Right ventricle myocardium superior (tissue), 1 donor: ENCODE measurements around the gene IRX2. TPM values are rescaled to one million over a fixed set of nuclear protein-coding genes. Genes with fewer than 3 reads are reported as not detected.

ENCODE experiments used
- ATAC-seq: fragments of 200-7000 bp; cut with Tn5 transposase; one replicate; pipeline ENCODE4 v1.9.1; 2020; ENCODE audit warnings: mild to moderate bottlenecking; ENCODE audit not compliant: poor library complexity
- DNase-seq: peaks from one replicate; pipeline ENCODE4 v3.0.0-alpha.2; 2020
- intact Hi-C: fragments of 100-400 bp; cut with DNase I; formaldehyde crosslinking; loops from one replicate; pipeline ENCODE4 v1.11.2; 2022
- total RNA-seq: library from RNA; stranded (reverse); fragmentation: NEBNext Ultra II Directional; extraction: Animal tissue kit (Norgen Biotek cat#: 25700); gene quantifications from one replicate; pipeline ENCODE4 v1.2.1, GENCODE V29; 2021
- donor health status: DM: no; HTN: yes; CAD: no; lungs with severe emphysema.

The IRX2 gene
- total RNA-seq, 1 donor from 2014 or later, result 5.6 TPM

- intact Hi-C loops, result no loop called here
Observed at GRCh38 chr5:2757563-2758351, 6.3 kb upstream of the IRX2 start.

DNA sequence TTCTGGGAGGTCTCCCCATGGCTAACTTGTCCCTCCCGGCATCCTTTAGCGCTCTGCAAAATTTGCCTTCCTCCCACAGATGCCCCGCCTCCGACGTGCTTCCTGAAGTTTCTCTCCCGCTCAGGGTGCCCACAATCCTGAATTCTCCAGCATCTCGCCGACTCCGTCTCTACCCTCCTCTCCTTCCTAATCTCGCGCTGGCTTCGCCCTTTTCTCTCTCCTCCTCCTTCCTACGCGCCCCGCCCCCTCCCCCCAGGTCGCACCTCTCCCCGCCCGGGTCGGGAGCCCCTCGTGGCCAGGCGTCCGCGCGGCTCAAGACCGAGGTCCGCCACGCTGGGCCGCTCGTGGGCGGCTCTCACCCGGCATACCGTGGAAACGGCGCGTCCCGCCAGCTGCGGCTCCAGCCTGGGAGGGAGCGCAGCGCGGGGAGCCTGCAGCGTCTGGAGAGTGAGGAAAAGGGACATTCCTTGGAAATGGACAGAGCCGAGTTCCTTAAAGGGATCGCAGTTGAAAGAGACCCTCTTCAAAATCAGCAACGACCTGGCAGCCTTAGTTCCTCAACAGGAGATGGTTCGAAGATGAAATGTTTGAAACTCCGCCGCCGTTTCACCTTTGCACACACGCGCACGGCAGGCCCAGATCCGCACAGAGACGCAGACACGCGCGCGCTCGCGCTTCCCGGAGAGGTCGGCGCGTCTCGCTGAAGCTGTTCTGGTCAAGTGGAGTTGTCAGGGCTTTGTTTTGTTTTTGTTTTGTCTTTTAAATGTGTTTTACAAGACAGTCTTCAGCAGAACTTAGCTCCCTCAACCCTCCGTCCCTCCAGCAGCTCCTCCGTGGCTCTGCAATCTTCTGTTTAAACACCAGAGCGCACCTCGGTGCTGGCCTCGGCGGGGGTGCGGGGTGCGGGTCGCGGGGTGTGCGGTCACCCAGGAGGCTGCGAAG is 5.0 kb upstream of the IRX2 start:
- ATAC-seq (no peak), DNase-seq (no peak)
- intact Hi-C loops, result no loop called here

More at GRCh38 chr5:2757563-2758351, 6.3 kb upstream of the IRX2 start:
- DNase-seq (no peak), ATAC-seq (no peak)

GRCh38 chr5:2755681-2756171 is 4.2 kb upstream of the IRX2 start:
- intact Hi-C loops, result no loop called here
- no peak for ATAC-seq
- no peak for DNase-seq

GRCh38 chr5:2755076-2755680 is 3.7 kb upstream of the IRX2 start:
- no peak for DNase-seq
- intact Hi-C loops, result no loop called here
- no peak for ATAC-seq

DNA sequence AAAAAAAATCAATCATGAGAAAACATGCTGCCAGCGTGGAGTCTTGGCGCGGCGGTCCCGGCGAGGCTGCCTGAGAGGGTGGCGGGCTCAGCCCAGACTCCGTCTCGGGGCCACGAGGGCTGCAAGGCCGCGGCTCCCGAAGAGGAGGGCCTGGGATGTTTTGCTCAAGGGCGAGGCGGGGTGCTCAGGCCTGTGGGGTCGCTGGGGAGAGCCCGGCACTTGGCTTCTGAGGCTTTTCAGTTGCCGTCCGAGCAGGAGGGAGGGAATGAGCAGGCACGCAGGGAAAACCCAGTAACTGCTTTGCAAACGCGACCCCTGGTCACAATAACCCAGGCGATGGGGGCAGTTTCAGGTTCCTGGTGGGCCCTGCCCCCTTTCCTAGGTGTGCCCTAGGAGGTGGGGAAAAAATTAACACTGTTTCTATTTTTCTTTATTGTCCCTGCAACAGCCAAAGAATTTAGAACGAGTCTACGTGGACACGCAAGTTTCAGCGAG is 3.2 kb upstream of the IRX2 start:
- no peak for DNase-seq
- intact Hi-C loops, result no loop called here
- no peak for ATAC-seq

DNA sequence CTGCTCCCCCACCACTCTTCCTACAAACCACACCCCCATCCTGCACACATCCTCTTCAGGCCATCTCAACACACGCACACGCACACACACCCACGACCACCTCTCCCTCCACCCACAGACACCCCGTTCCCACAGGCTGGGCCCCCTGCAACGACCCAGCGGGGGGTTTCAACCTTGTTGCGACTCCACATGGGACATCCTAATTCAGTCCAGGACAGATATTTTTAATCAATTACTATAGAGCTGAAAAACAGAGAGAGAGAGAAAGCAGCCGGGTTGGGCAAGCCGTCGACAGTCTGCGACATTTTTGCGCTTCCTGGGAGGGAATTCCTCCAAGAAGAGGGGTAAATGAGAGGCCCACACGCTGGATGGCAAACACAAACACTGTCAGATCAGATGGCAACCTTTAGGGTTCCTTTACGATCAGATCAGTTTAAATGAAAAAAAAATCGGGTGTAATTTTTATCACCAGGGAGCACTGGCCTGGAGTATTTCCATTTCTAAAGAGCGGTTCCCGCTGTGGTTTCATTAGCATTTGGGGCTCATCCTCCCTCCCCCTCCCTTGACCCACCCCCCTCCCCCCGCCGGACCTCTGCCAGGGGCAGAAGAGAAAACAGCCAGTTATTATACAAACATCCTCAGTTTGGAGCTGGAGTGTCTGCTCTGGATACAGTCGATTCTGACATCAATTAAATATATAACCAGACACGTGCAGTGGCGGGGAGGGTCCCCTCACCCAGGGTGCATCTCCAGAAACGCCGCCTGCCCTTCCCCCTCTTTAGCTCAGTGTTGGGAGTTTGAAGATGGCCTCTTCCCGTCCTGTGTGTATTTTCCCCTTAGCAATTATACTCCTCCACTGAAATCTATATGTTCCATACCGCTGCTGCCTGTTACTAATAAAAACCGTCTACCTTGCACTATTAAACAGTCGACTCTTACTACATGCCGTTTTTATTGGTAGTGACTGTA is 2.3 kb upstream of the IRX2 start:
- no peak for DNase-seq
- ATAC-seq, result no peak
- intact Hi-C loops, result no loop called here

DNA sequence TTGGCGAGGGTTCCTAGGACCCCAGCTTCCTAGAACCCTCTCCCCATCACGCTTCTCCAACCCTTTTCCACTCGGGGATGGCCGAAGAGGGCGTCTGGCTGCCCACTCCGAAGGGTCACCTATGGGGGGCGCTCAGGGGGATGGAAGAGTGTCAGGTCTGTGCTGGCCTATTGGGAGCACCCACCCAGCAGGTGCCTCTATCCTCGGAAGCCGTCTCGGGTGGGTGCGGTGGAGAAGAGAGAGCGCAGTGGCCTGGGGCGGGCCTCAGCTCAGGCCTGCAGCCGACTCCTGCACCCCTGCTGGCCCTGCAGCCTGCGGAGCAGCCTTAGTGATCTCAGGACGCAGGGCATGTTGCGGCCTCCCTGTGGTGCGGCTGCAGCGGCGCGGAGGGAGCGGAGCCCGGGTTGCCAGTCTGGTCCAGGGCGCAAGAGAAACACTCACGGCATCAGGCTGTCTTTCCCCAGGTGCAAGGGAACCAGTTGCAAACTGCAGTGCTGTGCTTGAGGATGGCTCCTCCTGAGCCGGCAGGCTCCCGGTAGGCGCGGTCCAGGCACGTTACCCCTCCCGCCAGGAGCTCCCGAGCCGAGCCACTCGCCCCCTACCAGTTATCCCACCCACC is 1.5 kb upstream of the IRX2 start:
- DNase-seq (no peak), ATAC-seq (no peak)
- intact Hi-C loops, result no loop called here

DNA sequence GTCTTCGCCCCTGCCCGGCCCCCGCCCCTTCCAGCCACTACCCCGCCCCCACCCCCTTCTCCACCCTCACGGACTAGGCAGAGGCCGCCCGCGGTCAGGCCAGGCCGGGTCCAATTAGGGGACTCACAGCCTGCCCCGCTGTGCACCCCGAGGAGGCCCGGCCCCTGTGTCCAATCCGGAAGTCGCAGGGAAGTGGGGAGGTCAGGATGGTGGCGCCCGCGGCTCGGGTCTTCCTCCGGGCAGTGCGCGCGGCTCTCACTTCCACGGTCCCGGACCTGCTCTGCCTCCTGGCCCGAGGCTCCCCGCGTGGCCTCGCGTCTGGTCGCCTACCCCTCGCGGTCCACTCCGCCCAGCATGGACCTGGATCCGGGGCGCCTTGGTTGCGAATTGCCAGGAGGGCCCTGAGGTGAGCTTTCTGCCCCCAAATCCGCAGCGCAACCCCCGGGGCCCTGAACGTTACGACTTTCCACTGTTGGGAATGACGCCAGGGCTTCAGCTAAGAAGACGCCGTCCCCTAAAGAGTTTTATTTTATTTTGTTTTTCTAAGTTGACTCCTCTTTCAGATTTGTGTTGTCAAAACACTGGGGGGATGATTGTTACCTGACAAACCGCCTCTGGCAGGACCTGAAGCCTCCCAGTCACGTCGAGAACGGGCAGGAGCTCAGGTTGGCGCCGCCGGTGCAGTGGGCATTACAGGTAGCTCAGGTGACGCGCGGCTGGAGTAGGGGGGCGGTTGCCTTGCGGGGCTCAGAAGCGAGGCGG is 763 bp upstream of the IRX2 start:
- intact Hi-C loops, result no loop called here
- ATAC-seq (peak; percentile 73), DNase-seq (peak; percentile 49)

DNA sequence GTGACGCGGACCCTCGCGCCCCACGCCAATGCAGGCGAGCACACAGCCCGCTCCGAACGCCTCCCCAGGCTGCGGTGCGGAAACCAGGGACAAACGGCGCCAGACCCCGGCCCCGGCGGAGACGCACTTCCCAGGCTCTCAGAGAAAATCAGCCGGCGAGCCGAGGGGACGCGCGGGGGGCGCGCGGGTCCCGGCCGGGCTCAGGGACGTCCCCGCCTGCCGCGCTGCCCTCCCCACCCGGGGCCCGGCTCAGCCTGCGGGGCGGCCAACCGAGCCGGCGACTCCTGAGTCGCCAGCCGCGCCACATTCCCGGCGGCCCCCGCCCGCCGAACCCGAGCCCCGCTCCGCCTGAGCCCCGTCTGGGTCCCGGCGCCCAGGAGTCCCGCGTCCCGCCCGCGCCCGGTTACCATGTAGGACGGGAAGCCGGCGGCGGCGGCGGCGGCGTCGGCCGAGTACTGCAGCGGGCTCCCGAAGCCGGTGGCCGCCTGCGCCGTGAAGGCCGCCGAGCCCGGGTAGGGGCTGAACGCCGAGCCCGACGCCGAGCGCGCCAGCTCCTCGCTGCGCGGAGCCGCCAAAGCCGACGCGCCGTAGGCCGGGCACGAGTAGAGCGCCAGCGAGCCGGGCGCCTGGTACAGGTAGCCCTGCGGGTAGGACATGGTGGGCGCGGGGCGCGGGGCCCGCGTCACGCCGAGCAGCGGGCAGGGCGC is 566 bp downstream of the IRX2 start:
- ATAC-seq (peak; percentile 28), DNase-seq (no peak)
- intact Hi-C loops, result no loop called here

DNA sequence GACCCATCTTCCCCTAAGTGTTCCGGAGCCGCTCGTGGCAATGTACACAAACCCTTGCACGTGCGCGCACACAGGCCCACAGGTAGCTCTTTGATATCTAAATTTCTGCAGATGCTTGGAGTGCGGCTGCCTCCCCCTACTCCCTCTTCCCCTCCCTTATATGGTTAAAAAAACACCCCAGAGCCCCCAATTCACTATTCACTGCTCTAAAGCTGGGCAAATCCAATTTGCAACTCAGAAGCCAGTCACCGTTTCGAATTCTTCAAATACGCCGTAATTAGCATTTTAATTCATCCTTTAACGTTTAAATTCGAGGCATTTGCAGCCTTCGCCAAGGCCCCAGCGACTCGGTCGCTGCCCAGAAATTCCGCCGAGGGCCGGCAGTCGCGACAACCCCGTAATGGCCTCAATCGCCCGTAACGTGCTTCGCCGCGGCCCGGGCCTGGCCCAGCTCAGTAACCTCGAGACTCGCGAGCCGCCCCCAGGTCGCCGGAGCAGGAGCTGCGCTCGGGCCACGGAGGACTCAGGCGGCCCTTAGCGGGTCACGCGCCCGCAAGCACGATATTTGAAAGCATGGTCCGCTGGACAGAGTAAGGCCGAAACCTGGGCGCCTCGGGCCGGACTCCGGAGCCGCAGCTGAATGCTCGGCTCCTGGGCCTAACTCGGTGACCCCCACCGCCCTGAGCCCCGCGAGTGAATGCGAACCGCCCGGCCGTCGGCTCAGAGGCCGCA is 1.3 kb downstream of the IRX2 start:
- DNase-seq, result no peak
- peak; percentile 3 for ATAC-seq
- intact Hi-C loops, result no loop called here

DNA sequence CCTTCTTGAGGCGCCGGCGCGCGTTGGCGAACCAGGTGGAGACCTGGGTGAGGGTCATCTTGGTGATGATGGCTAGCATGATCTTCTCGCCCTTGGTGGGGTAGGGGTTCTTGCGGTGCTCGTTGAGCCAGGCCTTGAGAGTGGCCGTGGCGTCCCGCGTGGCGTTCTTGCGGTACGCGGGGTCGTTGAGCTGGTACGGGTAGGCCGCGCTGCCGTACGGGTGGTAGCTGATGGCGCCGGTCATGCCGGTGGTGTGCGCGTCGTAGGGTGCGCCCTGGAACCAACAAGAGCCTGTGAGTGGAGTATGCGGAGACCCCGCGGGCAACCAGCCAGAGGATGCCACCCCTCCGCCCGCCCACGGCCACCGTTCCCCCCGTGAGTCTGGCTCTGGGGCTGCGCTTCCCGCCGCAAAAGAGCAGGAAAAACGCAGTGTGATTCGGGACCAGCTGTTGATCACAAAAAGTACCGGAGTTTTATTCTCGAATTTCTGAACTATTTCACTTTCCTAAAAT is 1.9 kb downstream of the IRX2 start:
- DNase-seq (no peak), ATAC-seq (no peak)
- intact Hi-C loops, result no loop called here

GRCh38 chr5:2748861-2749513 is 2.5 kb downstream of the IRX2 start:
- DNase-seq (no peak), ATAC-seq (no peak)
- intact Hi-C loops, result no loop called here

- intact Hi-C loops, result no loop called here
- ATAC-seq (no peak), DNase-seq (no peak)
Observed at GRCh38 chr5:2748179-2748860, 3.2 kb downstream of the IRX2 start.

DNA sequence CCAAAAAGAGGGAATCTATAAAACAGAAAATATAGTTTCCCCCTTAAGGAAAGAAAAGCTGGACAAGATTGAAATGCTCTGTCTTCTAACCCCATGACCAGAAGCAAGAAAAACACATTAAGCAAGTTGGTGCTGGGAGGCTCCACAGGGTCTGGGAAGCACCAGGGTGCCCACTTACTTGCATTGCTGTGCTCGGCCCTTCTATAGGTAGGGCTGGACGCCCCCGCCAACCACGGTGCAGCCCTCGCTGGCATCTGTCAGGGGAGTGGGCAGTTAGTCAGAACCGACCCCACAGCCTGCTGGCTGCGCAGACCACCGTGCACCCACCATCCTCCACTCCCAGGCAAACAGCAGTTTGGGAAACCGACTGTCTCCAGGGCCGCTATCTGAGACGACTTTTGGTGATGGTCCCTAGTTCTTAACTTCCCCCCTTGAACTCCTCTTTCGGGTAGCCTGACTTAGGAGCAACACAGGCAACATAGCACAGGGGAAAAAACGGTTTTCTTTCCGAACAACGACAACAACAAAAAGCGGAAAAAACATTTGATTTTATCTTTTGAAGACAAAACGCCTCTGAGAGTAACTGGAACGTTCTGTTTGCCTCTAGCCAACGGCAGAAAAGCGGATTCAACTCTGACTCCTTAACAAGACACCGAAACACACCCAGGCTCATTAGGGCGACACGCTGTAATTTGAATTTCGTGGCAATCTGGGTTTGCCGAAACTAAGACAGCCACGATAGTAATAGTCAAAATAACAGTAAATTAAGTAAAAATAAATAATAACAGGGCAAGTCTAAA is 3.9 kb downstream of the IRX2 start:
- no peak for DNase-seq

More for the DNA sequence above, 3.9 kb downstream of the IRX2 start:
- no peak for ATAC-seq
- intact Hi-C loops, result no loop called here
